Measurements from ENCODE around the gene OR12D3.

Gene OR12D3

GRCh38 chr6:29375191-29375590 is at the start of gene OR12D3:
TSS of gene OR12D3 (minus strand) at chr6:29375291. CDS start at chr6:29375287, 4 bp downstream.
- no peaks in the 10 kb centered on the region for H3K9me2 ChIP-seq (ENCODE audit: low read depth, low read length)
- H3K9me3 ChIP-seq (ENCODE audit: low read length): no peaks in the 10 kb centered on the region
- H3K79me2 ChIP-seq (ENCODE audit: insufficient read depth, low read length): no peaks in the 10 kb centered on the region
- H3K27me3 ChIP-seq (ENCODE audit: insufficient read depth, low read length): no peaks in the 10 kb centered on the region
- no peak within 1 kb of the TSS for H3K4me3 ChIP-seq (ENCODE audit: low read depth, low read length, poor library complexity, severe bottlenecking)
- H3K4me2 ChIP-seq (ENCODE audit: low read length): no peak within 1 kb of the TSS
- H3K36me3 ChIP-seq (ENCODE audit: insufficient read depth, low read length): no peaks in the 10 kb centered on the region
- no peak for TF ChIP-seq EZH2 (IDR thresholded peaks at IDR 0.05; ENCODE audit: borderline replicate concordance, low read length)
- TF ChIP-seq CTCF (IDR thresholded peaks at IDR 0.05; ENCODE audit: low read length): no peak
- H3K9ac ChIP-seq (ENCODE audit: low read length): no peak within 1 kb of the TSS
- H4K20me1 ChIP-seq (ENCODE audit: insufficient read depth, low read length): no peaks in the 10 kb centered on the region
- H3F3A ChIP-seq (ENCODE audit: insufficient read depth, low read length): no peaks in the 10 kb centered on the region
- H3K4me1 ChIP-seq (ENCODE audit: insufficient read depth, low read length, severe bottlenecking): no peaks in the 10 kb centered on the region
- H2AFZ ChIP-seq (ENCODE audit: low read length): no peak within 1 kb of the TSS
- no peak within 1 kb of the TSS for H3K27ac ChIP-seq (ENCODE audit: low read depth, low read length, poor library complexity, severe bottlenecking)

GRCh38 chr6:29424575-29424974 is 49.5 kb upstream of the OR12D3 start:
- no peaks in the 10 kb centered on the region for H3K36me3 ChIP-seq (ENCODE audit: insufficient read depth, low read length)
- H3K9me3 ChIP-seq (ENCODE audit: low read length): 0 out of 2 replicates have a peak, but pooled peaks cover 2% of the 10 kb centered on the region
- no peaks in the 10 kb centered on the region for H3K4me1 ChIP-seq (ENCODE audit: insufficient read depth, low read length, severe bottlenecking)
- no peak overlapping the region for H3K9ac ChIP-seq (ENCODE audit: low read length)
- no peaks in the 10 kb centered on the region for H4K20me1 ChIP-seq (ENCODE audit: insufficient read depth, low read length)
- no peak overlapping the region for H3K4me2 ChIP-seq (ENCODE audit: low read length)
- H3K27ac ChIP-seq (ENCODE audit: low read depth, low read length, poor library complexity, severe bottlenecking): no peak overlapping the region
- H3K79me2 ChIP-seq (ENCODE audit: insufficient read depth, low read length): no peaks in the 10 kb centered on the region
- no peak for TF ChIP-seq CTCF (IDR thresholded peaks at IDR 0.05; ENCODE audit: low read length)
- TF ChIP-seq EZH2 (IDR thresholded peaks at IDR 0.05; ENCODE audit: borderline replicate concordance, low read length): no peak
- H2AFZ ChIP-seq (ENCODE audit: low read length): no peak overlapping the region
- H3K27me3 ChIP-seq (ENCODE audit: insufficient read depth, low read length): no peaks in the 10 kb centered on the region
- H3K9me2 ChIP-seq (ENCODE audit: low read depth, low read length): no peaks in the 10 kb centered on the region
- H3K4me3 ChIP-seq (ENCODE audit: low read depth, low read length, poor library complexity, severe bottlenecking): no peak overlapping the region
- no peaks in the 10 kb centered on the region for H3F3A ChIP-seq (ENCODE audit: insufficient read depth, low read length)

- no peak overlapping the region for H3K9ac ChIP-seq (ENCODE audit: low read length)
- no peak for TF ChIP-seq EZH2 (IDR thresholded peaks at IDR 0.05; ENCODE audit: borderline replicate concordance, low read length)
- no peak for TF ChIP-seq CTCF (IDR thresholded peaks at IDR 0.05; ENCODE audit: low read length)
- no peak overlapping the region for H2AFZ ChIP-seq (ENCODE audit: low read length)
- no peak overlapping the region for H3K4me3 ChIP-seq (ENCODE audit: low read depth, low read length, poor library complexity, severe bottlenecking)
- no peaks in the 10 kb centered on the region for H3K27me3 ChIP-seq (ENCODE audit: insufficient read depth, low read length)
- no peak overlapping the region for H3K4me2 ChIP-seq (ENCODE audit: low read length)
- no peaks in the 10 kb centered on the region for H3K36me3 ChIP-seq (ENCODE audit: insufficient read depth, low read length)
- H3K9me3 ChIP-seq (ENCODE audit: low read length): 0 out of 2 replicates have a peak, but pooled peaks cover 2% of the 10 kb centered on the region
- no peak overlapping the region for H3K27ac ChIP-seq (ENCODE audit: low read depth, low read length, poor library complexity, severe bottlenecking)
- no peaks in the 10 kb centered on the region for H3K9me2 ChIP-seq (ENCODE audit: low read depth, low read length)
- H3K4me1 ChIP-seq (ENCODE audit: insufficient read depth, low read length, severe bottlenecking): no peaks in the 10 kb centered on the region
- H4K20me1 ChIP-seq (ENCODE audit: insufficient read depth, low read length): no peaks in the 10 kb centered on the region
- H3K79me2 ChIP-seq (ENCODE audit: insufficient read depth, low read length): no peaks in the 10 kb centered on the region
- no peaks in the 10 kb centered on the region for H3F3A ChIP-seq (ENCODE audit: insufficient read depth, low read length)
These were observed 49.1 kb upstream of the OR12D3 start for GRCh38 chr6:29424168-29424567.
